GM21447 (cell line): Measurements from ENCODE around the gene FILIP1.

ENCODE experiments used
- ATAC-seq: cut with Tn5 transposase; IDR thresholded peaks from one replicate; pipeline ENCODE4 v1.9.1; 2021; ENCODE audit not compliant: unreplicated experiment

FILIP1 gene

GRCh38 chr6:75344021-75344420, 149.6 kb downstream of the FILIP1 start:
- no peak for ATAC-seq

GRCh38 chr6:75337835-75338580, 155.6 kb downstream of the FILIP1 start:
- no peak for ATAC-seq

DNA sequence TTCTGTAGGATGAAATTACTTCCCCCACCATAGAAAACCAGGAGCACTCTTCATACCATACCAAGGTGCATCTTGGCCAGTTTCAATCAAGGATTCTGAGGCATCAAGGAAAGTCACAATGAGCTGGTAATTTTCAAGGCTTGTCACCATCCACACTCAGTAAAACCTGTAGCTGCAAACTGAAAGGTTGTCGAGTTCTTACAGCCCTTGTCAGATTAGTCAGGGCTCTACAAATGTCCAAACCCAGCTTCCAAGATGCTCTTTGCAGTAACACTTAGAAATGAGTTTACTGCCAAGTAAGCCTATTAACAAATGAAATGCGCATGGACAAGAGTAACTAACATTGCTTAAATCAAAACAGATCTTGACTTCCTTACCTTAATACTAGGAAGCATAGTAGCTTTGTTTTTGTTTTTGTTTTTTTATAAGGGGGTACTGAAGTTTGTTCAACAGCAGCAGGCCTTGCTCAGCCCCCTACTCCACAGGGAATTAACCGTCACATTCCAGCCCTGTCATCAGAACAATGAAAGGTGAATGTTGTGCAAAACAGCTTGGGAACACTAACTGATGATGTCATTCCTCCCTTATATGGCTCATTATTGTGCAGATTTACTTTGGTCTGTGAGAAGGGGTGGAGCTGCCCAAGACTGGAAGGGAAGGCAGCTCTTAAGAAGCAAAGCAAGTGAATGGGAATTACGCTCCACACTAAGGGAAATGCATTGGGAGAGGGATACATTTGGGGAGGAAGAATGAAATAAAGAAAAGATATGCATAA, 159.1 kb downstream of the FILIP1 start:
- ATAC-seq = no peak

- no peak for ATAC-seq
Measured at GRCh38 chr6:75333676-75334200, 159.9 kb downstream of the FILIP1 start.

- ATAC-seq = no peak
Measured at GRCh38 chr6:75331151-75331550, 162.4 kb downstream of the FILIP1 start.

- ATAC-seq = no peak
Measured at GRCh38 chr6:75329703-75330102, 163.9 kb downstream of the FILIP1 start.

DNA sequence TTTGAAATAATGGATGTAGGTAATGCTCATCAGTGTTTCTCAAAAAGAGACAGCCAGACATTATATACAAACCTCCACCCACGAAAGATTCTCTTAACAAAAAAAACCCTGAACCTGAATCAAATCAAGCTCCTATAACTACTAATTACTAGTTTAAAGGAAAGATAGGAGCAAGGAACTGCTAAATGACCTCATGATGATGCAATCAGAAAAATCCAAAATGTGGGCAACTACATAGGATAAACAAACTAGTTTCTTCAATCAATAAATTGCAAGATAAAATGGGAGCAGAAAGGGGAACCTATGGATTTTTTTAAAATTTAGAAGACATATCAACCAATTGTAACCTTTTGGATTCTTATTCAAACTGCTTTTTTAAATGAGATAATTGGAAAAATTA, 165.8 kb downstream of the FILIP1 start:
- no peak for ATAC-seq

- no peak for ATAC-seq
Measured at GRCh38 chr6:75326557-75327258, 166.9 kb downstream of the FILIP1 start.

- ATAC-seq = no peak
Measured at GRCh38 chr6:75318900-75319299, 174.7 kb downstream of the FILIP1 start.

DNA sequence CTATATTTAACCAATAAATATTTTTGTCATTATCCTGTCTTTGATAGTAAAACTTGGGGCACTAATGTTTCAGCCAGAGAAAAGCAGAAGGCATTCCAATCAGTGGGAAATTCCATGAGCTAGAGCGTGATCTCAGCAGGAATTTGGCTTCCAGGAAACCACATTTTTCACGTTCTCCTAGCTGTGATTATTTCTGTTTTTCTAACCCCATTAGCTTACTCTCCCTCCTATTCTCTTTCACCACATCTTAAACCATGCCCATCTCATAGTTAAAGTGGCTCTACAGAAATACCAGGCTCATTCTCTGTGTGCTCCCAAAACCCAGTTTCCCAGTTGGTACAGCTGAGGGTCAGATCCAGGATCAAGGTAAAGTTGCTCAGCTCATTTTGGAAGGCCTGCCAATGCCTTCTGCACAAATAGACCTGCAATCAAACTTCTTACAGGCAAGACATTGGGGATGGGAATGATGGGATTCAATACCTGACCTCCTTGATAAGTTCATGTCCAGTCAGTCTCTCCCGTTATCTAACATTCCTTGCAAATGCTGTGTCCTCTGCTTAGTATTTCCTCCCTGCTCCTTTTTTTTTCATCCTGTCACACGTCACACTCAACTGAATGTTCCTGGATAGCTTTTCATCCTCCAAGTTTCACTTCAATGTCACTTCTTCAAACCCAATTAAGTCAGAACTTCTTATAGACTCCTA, 175.9 kb downstream of the FILIP1 start:
- no peak for ATAC-seq

GRCh38 chr6:75315978-75316377, 177.6 kb downstream of the FILIP1 start:
- no peak for ATAC-seq

DNA sequence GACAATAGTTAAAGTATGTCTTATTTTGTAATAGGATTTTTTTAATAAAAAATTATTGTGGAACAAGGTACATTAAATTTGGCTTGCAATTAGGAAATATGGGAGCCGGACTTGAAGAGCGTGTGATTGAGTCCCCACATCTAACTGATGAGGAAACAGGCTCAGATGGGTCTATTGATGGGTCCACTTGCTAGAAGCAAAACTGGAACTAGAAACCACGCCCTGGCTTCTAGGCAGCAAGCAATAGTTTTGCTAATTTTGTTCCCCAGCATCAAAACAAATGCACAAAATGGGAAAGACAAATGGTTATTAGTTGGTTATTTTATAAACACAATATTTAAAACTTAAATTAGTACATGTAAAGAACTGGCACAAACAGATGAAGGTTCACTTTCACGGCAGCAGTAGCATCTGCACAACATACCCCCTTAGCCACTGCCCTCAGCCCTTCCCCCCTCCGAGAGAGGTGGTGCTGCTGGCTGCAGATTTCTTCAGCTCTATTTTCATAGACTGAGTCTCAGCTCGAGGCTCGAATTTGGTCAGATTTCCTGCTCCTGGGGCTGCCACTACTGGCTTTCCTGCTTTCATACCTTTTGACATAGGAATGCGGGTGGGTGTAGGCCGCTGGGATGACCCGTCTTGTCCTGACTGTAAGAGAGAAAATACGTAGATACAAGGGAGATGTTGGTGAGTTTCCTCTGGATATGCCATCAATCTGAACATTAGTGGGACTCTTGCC, 185.2 kb downstream of the FILIP1 start:
- ATAC-seq = no peak

DNA sequence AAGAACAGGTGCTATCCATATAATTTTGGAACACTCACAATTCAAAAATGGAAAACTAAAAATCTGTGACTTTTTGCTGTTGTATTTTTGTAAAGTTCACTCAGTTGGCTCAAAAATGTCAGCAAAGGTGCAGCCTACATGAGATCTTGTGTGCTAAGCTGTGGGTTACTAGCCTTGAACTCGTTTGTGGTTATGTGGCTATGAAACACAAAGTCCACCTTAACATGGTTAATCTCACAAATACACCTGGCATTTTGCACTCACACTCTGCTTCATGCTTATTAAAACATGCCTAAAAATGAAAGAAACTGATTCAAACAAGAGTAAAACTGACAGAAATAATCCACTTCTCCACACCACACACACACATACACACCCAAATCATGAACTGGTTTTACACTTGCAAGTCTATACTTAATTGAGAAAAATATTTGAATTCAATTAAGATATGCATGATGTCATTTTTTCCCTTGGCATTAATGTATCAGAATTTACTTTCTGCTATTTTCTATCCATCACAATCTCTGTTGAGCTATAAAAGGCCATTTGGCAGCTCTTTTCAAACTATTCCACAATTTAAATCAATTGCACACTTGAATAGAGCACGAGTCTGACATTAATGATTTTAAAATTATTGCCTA, 186.1 kb downstream of the FILIP1 start:
- no peak for ATAC-seq

DNA sequence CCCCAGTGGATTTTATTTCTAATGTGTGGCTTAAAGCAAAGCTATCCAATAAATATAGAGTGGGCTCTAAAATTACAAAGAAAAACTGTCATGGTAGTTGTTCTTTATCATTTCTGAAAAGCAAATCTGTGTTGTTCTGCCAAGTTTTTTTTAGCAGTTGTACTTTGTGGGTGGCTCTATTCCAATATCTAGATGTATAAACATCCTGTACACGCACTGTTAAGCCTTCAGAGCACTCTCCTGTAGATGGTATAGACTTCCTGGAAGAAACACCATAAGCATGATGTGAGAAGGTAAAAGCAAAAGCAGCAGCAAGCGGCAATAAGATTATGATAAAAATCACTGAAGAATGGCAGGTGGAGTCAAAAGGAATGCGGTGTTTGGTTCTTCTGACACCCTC, 187.5 kb downstream of the FILIP1 start:
- no peak for ATAC-seq

- no peak for ATAC-seq
Measured at GRCh38 chr6:75305573-75305972, 188.0 kb downstream of the FILIP1 start.

DNA sequence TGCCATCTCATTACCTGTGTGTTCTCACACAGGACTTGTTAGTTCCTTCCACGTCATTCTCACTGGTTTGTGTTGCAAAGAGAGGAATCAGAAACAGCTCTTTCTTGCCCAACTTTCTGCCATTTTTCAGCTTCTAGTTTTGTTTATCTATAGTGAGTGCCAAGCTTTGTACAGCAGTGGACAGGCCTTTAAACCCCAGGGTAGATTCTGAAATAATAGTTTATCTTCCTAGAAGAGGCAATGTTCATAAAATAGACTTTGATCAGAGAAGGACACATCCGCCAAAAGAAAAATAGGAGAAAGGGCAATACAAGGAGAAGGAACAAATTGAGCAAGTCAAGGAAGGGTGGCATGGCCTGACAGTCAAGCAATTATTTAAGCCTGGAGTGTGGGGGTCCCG, 191.3 kb downstream of the FILIP1 start:
- no peak for ATAC-seq

GRCh38 chr6:75301537-75301936, 192.1 kb downstream of the FILIP1 start:
- ATAC-seq = no peak

GRCh38 chr6:75301088-75301487, 192.5 kb downstream of the FILIP1 start:
- no peak for ATAC-seq

GRCh38 chr6:75300531-75300855, 193.1 kb downstream of the FILIP1 start:
- ATAC-seq = no peak
